ENCODE data around the gene SEMA3B. TPM values are rescaled to one million over a fixed set of nuclear protein-coding genes. Genes with fewer than 3 reads are reported as not detected.
A peak's percentile ranks its signal among the peaks of the same experiment; 100 is the strongest.

SEMA3B gene
- total RNA-seq, 4 donors from 2014 or later = 1.7 to 3.1 (median 2.1) TPM

DNA sequence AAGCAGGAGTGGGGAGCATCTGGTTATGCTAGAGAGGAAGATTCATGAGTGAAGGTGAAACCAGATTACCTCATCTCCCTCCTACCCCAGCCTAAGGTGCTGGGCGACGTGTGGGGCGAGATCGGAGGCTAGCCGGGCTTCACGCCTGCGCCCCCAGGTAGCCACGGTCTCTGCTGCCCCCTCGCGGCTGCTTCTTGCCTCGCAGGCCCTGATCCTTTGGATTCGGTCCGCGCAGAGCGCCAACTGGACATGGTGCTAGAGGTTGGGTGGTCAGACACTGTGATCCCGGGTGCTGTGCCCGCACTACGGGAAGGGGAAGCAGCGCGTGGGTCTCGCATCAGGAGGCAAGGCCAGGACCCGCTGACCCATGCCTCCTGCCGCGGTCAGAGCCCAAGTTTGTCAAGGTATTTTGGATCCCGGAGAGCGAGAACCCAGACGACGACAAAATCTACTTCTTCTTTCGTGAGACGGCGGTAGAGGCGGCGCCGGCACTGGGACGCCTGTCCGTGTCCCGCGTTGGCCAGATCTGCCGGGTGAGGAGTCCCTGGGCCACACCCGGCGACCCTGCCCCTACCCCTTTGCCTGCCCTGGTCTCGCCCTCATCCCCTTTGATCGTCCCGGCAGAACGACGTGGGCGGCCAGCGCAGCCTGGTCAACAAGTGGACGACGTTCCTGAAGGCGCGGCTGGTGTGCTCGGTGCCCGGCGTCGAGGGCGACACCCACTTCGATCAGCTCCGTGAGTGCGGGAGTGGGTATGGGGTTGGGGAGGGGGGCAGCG is 4.2 kb downstream of the SEMA3B start:
- Histone ChIP-seq H3K27ac (peak overlapping the region in 2 of 4 donors; percentile 8 to 15), H3K4me1 (peaks cover 17 to 38% of the 10 kb centered on the region in 2 donors)
- intact Hi-C loops (cut with DNase I; ENCODE audit: low total_unique reads) = loop anchor here (1.0 kb wide), 3 partner anchors 13 to 81 kb away; no protein-coding TSS in a partner anchor

DNA sequence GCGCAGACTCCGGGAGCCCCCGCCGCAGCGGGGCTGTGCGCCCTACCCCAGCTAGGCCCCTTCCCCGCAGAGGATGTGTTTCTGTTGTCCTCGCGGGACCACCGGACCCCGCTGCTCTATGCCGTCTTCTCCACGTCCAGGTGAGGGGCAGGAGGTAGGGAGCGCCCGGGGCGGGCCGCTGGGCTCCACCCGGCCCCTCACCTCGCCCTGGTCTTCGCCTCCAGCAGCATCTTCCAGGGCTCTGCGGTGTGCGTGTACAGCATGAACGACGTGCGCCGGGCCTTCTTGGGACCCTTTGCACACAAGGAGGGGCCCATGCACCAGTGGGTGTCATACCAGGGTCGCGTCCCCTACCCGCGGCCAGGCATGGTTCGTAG is 4.7 kb downstream of the SEMA3B start:
- no peak for TF ChIP-seq POLR2A (IDR thresholded peaks at IDR 0.05)
- H3K27ac ChIP-seq = no peak overlapping the region
- intact Hi-C loops (cut with DNase I; ENCODE audit: low total_unique reads) = loop anchor here (1.0 kb wide), 3 partner anchors 13 to 81 kb away; no protein-coding TSS in a partner anchor
- no peaks in the 10 kb centered on the region for H3K9me3 ChIP-seq
- in situ Hi-C loops (cut with MboI; ENCODE audit: low sequenced_read_pairs in 4 of 4) = loop anchor here in 2 of 4 donors (5.0 to 10.0 kb wide), 2 partner anchors 46 to 49 kb away; no protein-coding TSS in a partner anchor
- H3K4me1 ChIP-seq = peaks cover 20 to 38% of the 10 kb centered on the region in 2 donors
- DNase-seq = no peak
- no peaks in the 10 kb centered on the region for H3K27me3 ChIP-seq
- H3K36me3 ChIP-seq = no peaks in the 10 kb centered on the region
- no peak for ATAC-seq
- peak overlapping the region in 1 of 4 donors; percentile 48 for H3K4me3 ChIP-seq

More for the DNA sequence above, 4.2 kb downstream of the SEMA3B start:
- in situ Hi-C loops (cut with MboI; ENCODE audit: low sequenced_read_pairs in 4 of 4) = loop anchor here in 2 of 4 donors (5.0 to 10.0 kb wide), 2 partner anchors 46 to 48 kb away; no protein-coding TSS in a partner anchor
- H3K9me3 ChIP-seq = no peaks in the 10 kb centered on the region
- H3K36me3 ChIP-seq = no peaks in the 10 kb centered on the region
- DNase-seq (peak; percentile 68 to 80), ATAC-seq (peak; percentile 82 to 85)
- H3K4me3 ChIP-seq = peak overlapping the region; percentile 38 to 56 (median 51)
- H3K27me3 ChIP-seq = no peaks in the 10 kb centered on the region
- TF ChIP-seq, protein P1, sequence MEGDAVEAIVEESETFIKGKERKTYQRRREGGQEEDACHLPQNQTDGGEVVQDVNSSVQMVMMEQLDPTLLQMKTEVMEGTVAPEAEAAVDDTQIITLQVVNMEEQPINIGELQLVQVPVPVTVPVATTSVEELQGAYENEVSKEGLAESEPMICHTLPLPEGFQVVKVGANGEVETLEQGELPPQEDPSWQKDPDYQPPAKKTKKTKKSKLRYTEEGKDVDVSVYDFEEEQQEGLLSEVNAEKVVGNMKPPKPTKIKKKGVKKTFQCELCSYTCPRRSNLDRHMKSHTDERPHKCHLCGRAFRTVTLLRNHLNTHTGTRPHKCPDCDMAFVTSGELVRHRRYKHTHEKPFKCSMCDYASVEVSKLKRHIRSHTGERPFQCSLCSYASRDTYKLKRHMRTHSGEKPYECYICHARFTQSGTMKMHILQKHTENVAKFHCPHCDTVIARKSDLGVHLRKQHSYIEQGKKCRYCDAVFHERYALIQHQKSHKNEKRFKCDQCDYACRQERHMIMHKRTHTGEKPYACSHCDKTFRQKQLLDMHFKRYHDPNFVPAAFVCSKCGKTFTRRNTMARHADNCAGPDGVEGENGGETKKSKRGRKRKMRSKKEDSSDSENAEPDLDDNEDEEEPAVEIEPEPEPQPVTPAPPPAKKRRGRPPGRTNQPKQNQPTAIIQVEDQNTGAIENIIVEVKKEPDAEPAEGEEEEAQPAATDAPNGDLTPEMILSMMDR (IDR thresholded peaks at IDR 0.05 in 4 of 5, conservative IDR thresholded peaks at IDR 0.05 in 1 of 5) = peak; percentile 97 to 99 (median 99)
- peak in 1 of 2 donors; percentile 11 for TF ChIP-seq POLR2A (IDR thresholded peaks at IDR 0.05)

DNA sequence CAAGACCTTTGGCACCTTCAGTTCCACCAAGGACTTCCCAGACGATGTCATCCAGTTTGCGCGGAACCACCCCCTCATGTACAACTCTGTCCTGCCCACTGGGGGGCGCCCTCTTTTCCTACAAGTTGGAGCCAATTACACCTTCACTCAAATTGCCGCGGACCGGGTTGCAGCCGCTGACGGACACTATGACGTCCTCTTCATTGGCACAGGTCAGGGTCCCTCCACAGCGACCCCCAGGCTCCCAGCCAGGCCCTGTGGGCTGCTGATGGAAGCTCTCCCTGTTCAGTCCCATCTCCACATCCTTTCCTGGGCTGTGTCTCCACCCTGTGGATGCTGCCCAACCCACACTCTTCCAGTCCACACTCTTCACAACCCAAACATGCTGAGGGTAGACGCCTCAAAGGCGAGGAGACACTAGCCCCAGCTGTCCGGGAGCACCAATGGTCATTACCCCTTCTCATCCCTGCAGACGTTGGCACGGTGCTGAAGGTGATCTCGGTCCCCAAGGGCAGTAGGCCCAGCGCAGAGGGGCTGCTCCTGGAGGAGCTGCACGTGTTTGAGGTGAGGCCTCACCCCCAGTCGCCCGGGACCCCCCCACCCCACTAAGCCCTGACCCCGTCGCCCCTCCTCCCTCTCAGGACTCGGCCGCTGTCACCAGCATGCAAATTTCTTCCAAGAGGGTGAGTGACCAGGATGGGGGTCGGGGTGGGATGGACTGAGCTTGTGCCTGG is 5.6 kb downstream of the SEMA3B start:
- H3K27ac ChIP-seq = no peak overlapping the region
- H3K9me3 ChIP-seq = no peaks in the 10 kb centered on the region
- no peak for TF ChIP-seq POLR2A (IDR thresholded peaks at IDR 0.05)
- TF ChIP-seq, protein P1 (IDR thresholded peaks at IDR 0.05 in 4 of 5, conservative IDR thresholded peaks at IDR 0.05 in 1 of 5) = peak; percentile 42 to 76 (median 73)
- ATAC-seq (peak in 1 of 2 donors; percentile 16), DNase-seq (peak in 1 of 2 donors; percentile 54)
- H3K4me1 ChIP-seq = peaks cover 20 to 38% of the 10 kb centered on the region in 2 donors
- no peaks in the 10 kb centered on the region for H3K27me3 ChIP-seq
- no peaks in the 10 kb centered on the region for H3K36me3 ChIP-seq
- in situ Hi-C loops (cut with MboI; ENCODE audit: low sequenced_read_pairs in 4 of 4) = loop anchor here in 2 of 4 donors (5.0 to 25.0 kb wide), 3 partner anchors 47 to 337 kb away; partner anchors contain the start of genes MON1A (in 1 of the 2) and RBM6 (in 1 of the 2)
- H3K4me3 ChIP-seq = no peak overlapping the region
- intact Hi-C loops (cut with DNase I; ENCODE audit: low total_unique reads) = no loop called here

DNA sequence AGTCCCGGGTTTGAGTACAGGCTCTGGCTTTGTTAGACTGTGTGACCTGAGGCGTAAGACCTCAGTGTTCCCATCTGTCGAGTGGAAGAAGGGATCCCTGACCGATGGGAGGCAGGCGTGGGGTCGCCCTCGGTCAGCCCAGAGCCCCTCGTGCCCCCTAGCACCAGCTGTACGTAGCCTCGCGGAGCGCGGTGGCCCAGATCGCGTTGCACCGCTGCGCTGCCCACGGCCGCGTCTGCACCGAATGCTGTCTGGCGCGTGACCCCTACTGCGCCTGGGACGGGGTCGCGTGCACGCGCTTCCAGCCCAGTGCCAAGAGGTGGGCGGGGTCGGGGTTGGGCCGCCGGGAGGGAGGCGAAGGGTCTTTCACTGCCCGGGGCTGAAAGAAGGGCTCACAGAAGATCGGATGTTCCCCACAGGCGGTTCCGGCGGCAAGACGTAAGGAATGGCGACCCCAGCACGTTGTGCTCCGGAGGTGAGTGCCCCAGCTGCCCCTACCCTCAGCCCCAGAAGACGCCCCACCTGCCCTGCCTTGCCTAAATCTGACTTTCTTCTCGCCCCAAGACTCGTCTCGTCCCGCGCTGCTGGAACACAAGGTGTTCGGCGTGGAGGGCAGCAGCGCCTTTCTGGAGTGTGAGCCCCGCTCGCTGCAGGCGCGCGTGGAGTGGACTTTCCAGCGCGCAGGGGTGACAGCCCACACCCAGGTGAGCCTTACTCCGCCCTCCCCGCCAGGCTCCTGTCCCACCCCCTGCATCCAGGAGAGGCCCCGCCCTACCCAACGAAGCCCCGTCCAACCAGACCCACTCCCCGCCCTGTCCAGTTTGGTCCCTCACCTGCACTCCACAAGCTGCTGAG is 6.4 kb downstream of the SEMA3B start:
- H3K27me3 ChIP-seq = no peaks in the 10 kb centered on the region
- no peak overlapping the region for H3K27ac ChIP-seq
- H3K36me3 ChIP-seq = no peaks in the 10 kb centered on the region
- H3K9me3 ChIP-seq = no peaks in the 10 kb centered on the region
- no peak for TF ChIP-seq POLR2A (IDR thresholded peaks at IDR 0.05)
- TF ChIP-seq, protein P1 (IDR thresholded peaks at IDR 0.05 in 4 of 5, conservative IDR thresholded peaks at IDR 0.05 in 1 of 5) = no peak
- no peak for DNase-seq
- H3K4me3 ChIP-seq = no peak overlapping the region
- in situ Hi-C loops (cut with MboI; ENCODE audit: low sequenced_read_pairs in 4 of 4) = loop anchor here in 1 of 4 donors (10.0 to 25.0 kb wide), 2 partner anchors 51 to 338 kb away; partner anchors contain the start of genes MON1A and RBM6
- no peak for ATAC-seq
- H3K4me1 ChIP-seq = peaks cover 20 to 38% of the 10 kb centered on the region in 2 donors
- intact Hi-C loops (cut with DNase I; ENCODE audit: low total_unique reads) = no loop called here
